HG03175 (cell line): ENCODE measurements around the gene ANAPC16.
"Not testable (repeated sequence)": the region's sequence is repeated elsewhere in the genome, so short reads cannot be mapped to it uniquely, and the experiment has no call there.

Experiments
- ATAC-seq: cut with Tn5 transposase; IDR thresholded peaks from one replicate; pipeline ENCODE4 v1.9.1; 2021; ENCODE audit warnings: mild to moderate bottlenecking, moderate library complexity; ENCODE audit not compliant: unreplicated experiment

Gene ANAPC16

GRCh38 chr10:72261784-72262404, 46.1 kb downstream of the ANAPC16 start:
- ATAC-seq = peak; percentile 15

GRCh38 chr10:72263613-72264241, 47.9 kb downstream of the ANAPC16 start:
- no peak for ATAC-seq

- no peak for ATAC-seq
Observed at GRCh38 chr10:72264536-72264935, 48.7 kb downstream of the ANAPC16 start.

- no peak for ATAC-seq
Observed at GRCh38 chr10:72265508-72265907, 49.7 kb downstream of the ANAPC16 start.

GRCh38 chr10:72265990-72266865, 50.4 kb downstream of the ANAPC16 start:
- no peak for ATAC-seq

GRCh38 chr10:72267381-72267780, 51.6 kb downstream of the ANAPC16 start:
- ATAC-seq = no peak

- no peak for ATAC-seq
Observed at GRCh38 chr10:72267819-72268399, 52.1 kb downstream of the ANAPC16 start.

- not testable (repeated sequence) for ATAC-seq
Observed at GRCh38 chr10:72268475-72269200, 52.8 kb downstream of the ANAPC16 start.

GRCh38 chr10:72270607-72271281, 54.9 kb downstream of the ANAPC16 start:
- no peak for ATAC-seq

- peak; percentile 38 for ATAC-seq
Observed at GRCh38 chr10:72272689-72273409, 57.0 kb downstream of the ANAPC16 start.

GRCh38 chr10:72273410-72274212, 57.8 kb downstream of the ANAPC16 start, which contains the start of gene DDIT4:
TSS of gene DDIT4 (plus strand) at chr10:72273924. CDS start at chr10:72274217, 293 bp downstream.
- ATAC-seq = peak; percentile 91

GRCh38 chr10:72274213-72274729, 58.5 kb downstream of the ANAPC16 start:
- ATAC-seq = no peak

- no peak for ATAC-seq
Observed at GRCh38 chr10:72274730-72275350, 59.0 kb downstream of the ANAPC16 start.

- no peak for ATAC-seq
Observed at GRCh38 chr10:72275351-72276012, 59.7 kb downstream of the ANAPC16 start.

- no peak for ATAC-seq
Observed at GRCh38 chr10:72276013-72276387, 60.2 kb downstream of the ANAPC16 start.

GRCh38 chr10:72276421-72277339, 60.9 kb downstream of the ANAPC16 start:
- no peak for ATAC-seq
